GM19238 (cell line): Measurements from ENCODE around the gene CHSY1.
"Not testable (repeated sequence)": the region's sequence is repeated elsewhere in the genome, so short reads cannot be mapped to it uniquely, and the experiment has no call there.

Experiments used
- DNase-seq: peaks from one replicate; pipeline ENCODE4 v3.0.0; 2011; ENCODE audit warnings: low spot score; ENCODE audit not compliant: insufficient read length

The CHSY1 gene, protein sequence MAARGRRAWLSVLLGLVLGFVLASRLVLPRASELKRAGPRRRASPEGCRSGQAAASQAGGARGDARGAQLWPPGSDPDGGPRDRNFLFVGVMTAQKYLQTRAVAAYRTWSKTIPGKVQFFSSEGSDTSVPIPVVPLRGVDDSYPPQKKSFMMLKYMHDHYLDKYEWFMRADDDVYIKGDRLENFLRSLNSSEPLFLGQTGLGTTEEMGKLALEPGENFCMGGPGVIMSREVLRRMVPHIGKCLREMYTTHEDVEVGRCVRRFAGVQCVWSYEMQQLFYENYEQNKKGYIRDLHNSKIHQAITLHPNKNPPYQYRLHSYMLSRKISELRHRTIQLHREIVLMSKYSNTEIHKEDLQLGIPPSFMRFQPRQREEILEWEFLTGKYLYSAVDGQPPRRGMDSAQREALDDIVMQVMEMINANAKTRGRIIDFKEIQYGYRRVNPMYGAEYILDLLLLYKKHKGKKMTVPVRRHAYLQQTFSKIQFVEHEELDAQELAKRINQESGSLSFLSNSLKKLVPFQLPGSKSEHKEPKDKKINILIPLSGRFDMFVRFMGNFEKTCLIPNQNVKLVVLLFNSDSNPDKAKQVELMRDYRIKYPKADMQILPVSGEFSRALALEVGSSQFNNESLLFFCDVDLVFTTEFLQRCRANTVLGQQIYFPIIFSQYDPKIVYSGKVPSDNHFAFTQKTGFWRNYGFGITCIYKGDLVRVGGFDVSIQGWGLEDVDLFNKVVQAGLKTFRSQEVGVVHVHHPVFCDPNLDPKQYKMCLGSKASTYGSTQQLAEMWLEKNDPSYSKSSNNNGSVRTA

DNA sequence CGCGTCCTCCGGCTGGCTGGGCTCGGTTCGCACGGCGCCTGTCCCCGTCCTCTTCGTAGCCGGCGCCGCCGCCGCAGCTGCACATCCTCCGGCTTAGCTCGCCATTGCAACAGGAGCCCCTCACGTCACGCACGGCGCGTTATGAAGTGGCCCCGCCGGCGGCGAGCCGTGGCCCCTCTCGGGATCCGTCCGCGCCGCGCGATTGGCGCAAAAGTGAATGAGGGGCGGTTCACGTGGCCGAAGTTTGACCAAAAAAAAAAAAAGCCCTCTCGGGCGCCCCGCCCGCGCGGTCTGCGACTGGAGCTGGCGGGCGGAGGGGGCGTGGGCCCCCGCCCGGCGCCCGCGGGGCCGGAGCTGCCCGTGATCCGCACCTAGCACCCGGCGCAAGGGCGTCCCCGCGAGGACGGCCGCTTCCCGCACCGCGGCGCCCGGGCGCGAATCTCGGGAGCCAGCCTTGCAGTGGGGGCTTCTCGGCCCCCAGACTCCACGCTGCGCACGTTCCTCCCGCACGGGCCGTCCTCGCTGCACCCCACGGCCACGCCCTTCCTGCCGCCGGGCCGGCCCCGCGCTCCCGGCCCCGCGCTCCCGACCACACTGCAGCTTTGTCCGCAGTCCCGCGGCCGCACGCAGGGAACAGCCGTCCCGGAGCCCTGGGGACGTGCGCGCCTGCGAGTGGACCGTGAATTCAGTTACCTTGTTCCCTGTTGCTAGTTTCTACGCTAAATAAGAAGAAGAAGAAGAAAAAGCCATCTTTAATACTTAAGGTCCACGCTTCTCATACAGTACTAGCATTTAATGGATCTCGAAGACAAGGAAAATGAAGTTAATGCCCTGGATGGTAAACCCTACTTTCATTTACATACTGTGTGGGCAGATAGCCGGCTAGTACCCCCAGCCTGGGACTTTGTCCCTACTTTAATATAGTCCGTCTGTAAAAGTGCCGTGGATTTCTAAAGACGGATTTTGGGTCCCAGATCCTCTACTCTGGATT, at the start of gene CHSY1:
CHSY1 (minus strand) TSS at position 219 of the 991 bp plus-strand sequence. CDS start 592 bp downstream, outside the sequence.
- DNase-seq: peak; percentile 82

GRCh38 chr15:101296418-101297405, 44.9 kb upstream of the CHSY1 start:
- DNase-seq: no peak

GRCh38 chr15:101295607-101296161, 43.8 kb upstream of the CHSY1 start:
- no peak for DNase-seq

DNA sequence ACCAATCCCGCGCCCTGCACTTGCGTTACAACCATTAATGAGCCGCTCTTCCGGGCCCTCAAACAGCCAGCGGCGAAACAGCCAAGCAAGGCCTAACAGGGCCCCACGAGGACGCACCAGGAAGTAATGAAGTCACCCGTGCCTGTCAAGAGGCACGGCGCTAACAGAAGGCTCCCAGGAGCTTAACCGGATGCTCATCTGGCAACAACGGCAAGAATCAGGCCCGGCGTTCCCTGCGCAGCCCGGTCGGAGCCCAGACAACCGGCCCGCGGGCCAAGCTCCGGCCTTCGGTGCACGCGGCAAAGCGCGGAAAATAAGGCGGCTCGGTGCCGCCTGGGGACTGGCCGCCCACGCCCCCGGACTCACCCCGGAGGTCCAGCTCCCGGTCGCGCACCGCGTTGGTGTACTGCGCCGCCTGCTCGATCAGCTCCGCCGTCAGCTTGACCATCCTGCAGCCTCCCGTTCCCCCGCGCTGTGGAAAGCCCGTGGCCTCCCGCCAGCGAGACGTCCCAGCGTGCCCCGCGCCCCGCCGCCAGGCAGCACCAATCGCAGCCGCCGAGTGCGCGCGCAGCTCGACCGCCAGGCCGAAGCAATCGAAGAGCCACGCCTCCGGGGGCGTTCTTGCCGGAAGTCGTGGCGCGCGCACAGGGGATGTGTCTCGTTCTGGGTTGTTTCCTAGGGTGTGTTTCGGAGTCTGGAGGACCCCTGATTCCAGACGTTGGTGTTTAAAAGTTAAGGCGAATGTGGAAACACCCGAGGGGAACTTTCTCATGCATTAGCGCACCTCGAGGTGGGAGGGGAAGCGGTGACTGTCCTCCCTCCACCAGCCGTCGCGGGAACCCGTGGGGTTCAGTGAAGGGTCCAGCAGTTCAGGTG, 43.1 kb upstream of the CHSY1 start, which contains the start of gene SNRPA1:
SNRPA1 (minus strand) TSS at position 518 of the 876 bp plus-strand sequence; CDS start at position 448, 70 bp downstream.
- peak; percentile 88 for DNase-seq

DNA sequence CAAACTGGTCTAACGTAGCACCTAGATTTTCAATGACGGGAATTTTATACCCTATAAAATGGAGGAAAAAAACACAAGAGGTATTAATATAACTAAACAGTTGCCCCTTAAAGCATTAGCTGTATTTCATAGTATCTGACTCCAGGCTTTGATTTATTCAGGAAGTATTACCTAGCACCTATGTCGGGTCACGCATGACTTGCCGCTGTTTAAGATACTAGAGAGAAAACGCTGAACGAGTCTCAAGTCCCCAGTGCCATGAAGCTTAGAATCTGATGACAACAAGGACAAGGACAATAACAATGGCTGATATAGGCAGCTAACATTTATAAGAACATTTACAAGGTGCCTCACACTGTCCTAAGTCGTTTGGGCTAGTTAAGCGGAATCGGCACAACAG, 41.3 kb upstream of the CHSY1 start:
- no peak for DNase-seq

DNA sequence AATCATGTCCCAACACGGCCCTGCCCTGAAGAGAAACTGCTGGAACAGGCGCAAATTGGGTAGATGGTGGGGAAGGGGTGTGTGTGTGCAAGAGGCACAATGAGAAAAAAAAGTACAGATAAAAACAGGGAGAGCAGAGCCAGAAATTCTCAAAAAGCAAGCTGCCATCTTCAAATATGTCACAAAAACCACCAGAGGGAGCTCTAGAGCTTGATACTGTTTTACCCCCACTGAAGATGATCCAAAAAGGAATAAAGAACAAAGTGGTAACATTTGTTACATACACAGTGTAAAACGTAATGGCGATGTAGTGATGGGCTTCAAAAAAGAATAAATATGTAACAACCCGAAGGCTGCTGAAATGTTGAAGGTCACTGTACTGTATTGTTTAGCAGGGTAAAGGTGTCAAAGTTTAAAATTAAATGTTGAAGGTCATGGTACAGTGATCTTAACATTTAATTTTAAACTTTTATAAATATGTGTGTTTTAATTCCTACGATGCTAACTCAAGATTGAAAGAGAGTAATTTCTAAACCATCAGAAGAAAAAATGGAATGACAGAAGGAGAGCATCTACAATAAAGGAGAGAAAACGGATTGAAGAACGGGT, 37.2 kb upstream of the CHSY1 start:
- no peak for DNase-seq

GRCh38 chr15:101287342-101287741, 35.5 kb upstream of the CHSY1 start:
- DNase-seq: not testable (repeated sequence)

GRCh38 chr15:101286471-101287114, 34.7 kb upstream of the CHSY1 start:
- DNase-seq: no peak

- DNase-seq: no peak
Observed at GRCh38 chr15:101283931-101284330, 32.1 kb upstream of the CHSY1 start.

DNA sequence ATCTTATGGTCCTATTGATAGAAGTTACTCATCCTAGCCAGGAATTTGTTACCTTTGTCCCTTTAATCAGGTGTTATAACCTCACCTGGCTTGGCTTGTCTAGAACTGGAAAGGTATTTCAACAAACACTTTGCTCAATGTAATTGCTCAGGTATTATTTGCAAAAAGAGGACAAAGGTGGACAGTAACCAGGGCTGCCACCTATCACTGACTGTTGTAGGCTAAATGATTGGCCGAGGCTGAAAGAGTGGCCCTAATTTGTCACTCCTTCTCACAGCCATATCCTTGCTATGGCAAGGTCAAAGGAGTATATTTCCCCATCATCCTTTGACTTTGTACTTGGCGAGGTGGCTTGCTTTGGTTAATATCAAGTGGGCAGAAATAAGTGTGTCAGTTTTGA, 28.2 kb upstream of the CHSY1 start:
- no peak for DNase-seq

- DNase-seq: no peak
Observed at GRCh38 chr15:101277943-101278564, 26.2 kb upstream of the CHSY1 start.

DNA sequence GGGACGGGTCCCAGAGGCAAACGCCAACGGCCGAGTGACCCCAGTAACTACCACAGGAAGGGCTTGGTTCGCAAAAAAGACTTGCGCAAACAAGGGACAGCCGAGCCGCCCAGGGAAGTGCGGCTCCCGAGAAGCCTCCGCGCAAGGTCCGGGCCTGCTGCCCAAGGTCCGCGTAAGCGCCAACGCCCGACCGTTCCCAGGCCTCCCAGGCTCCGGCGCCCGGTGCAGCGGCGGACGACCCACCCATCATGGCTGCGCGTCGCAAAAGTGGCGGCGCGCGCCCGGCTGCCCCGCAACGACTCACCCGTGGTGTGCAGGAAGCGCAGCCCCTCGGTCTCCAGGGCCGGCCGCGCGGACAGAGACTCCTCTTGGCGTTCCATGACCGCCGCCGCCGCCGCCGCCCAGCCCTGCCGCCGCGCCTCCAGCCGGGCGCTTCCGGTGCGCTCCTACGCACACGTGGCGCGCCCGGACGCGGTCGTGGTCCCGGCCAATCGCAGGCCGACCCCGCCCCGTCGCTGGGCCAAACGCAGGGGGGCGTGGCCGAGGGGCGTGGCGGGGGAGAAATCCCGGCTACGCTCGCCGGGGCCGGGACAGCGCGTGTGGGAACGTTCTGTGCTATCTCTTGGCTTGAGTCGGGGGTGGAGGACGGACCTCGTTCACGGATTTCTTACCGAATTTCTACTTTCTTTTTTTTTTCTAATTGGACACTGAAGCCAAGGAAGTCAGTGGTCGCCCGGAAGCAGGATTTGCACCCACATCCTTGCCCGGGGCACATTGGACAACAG, 25.4 kb upstream of the CHSY1 start, which contains the start of gene SELENOS:
SELENOS (minus strand) TSS at position 448 of the 785 bp plus-strand sequence; CDS start at position 380, 68 bp downstream.
- DNase-seq: peak; percentile 87

DNA sequence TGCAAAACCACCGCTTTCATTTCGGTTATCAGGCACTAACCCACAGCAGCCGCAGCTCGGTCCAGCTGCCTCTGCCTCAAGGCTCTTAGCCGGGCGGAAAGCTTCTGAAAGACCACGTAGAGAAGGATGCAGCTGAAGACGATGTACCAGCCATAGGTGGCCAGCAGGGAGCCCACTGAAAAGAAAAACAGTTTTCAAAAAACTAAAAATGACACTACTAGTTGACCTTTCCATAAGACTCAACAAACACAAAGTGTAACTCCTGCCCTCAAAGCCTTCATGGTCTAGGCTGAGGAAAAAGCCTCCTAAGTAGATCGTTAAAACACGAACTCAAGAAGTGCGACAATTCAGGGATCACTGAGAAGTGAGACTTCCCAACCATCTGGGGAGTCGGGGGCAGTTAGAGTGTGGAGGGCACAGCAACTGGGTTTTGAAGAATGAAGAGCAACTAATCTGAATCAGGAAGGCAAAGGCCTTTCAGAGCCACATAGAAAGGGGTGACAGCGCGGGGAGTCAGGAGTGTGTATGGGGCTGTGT, 24.7 kb upstream of the CHSY1 start:
- no peak for DNase-seq

DNA sequence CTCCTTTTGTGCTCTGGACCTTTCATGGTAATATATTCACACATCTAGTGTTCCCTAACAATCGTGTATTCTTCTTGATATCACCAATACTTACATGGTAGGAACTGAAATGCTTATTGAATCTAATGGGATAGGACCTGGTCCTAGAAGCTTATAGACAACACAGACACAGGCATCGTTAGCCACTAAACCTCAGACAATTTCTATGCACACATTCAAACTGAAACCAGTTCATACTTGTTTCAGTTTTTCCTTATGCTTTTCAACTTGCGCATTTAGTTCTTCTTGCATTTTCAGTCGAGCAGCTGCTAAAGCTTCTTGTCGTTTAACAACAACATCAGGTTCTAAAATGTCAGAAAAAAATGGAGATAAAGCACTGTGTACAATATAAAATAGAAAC, 23.2 kb upstream of the CHSY1 start:
- no peak for DNase-seq

DNA sequence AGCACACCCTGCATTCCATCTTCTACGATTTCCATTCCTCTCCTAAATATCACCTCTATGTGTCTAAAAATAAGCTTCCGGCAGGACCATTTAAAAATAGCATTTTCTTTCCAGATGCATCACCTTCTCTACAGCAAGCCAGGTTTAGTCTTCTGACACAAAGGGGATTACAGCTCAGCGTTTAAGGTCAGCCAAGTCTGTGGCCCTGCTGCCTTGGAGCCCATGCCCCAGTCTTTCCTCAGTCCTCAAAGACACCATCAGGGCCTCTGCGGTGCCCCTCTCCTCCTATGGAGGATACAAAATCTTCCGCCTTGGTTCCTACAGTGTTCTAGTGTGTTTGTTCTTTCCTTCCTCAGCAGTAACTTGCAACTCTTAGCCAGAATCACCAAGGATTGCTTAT, 21.7 kb upstream of the CHSY1 start:
- no peak for DNase-seq

DNA sequence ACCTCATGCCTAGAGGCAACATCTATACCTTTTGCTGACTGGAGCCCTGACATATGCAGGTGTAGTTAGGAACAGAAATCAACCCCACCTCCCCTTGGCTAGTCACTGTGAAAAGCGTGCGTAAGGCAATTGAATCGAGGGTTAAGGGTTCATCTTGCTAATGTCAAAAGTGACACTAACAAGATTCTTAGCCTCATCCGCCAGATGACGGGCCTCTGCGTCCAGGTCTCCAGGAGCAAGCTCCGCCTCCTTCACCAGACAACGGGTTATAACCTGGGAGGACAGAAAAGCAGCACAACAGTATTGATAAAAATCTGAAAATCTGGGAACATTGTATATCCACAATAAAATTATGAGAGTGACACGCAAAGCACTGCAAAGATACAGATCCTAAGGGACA, 20.7 kb upstream of the CHSY1 start:
- DNase-seq: no peak
